GM18498 (cell line): ENCODE measurements around the gene SLC39A6.
"Not testable (repeated sequence)": the region's sequence is repeated elsewhere in the genome, so short reads cannot be mapped to it uniquely, and the experiment has no call there.

Experiments
- ATAC-seq: cut with Tn5 transposase; IDR thresholded peaks from one replicate; pipeline ENCODE4 v1.9.1; 2021; ENCODE audit warnings: mild to moderate bottlenecking, moderate library complexity; ENCODE audit not compliant: unreplicated experiment

SLC39A6 gene, protein sequence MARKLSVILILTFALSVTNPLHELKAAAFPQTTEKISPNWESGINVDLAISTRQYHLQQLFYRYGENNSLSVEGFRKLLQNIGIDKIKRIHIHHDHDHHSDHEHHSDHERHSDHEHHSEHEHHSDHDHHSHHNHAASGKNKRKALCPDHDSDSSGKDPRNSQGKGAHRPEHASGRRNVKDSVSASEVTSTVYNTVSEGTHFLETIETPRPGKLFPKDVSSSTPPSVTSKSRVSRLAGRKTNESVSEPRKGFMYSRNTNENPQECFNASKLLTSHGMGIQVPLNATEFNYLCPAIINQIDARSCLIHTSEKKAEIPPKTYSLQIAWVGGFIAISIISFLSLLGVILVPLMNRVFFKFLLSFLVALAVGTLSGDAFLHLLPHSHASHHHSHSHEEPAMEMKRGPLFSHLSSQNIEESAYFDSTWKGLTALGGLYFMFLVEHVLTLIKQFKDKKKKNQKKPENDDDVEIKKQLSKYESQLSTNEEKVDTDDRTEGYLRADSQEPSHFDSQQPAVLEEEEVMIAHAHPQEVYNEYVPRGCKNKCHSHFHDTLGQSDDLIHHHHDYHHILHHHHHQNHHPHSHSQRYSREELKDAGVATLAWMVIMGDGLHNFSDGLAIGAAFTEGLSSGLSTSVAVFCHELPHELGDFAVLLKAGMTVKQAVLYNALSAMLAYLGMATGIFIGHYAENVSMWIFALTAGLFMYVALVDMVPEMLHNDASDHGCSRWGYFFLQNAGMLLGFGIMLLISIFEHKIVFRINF

DNA sequence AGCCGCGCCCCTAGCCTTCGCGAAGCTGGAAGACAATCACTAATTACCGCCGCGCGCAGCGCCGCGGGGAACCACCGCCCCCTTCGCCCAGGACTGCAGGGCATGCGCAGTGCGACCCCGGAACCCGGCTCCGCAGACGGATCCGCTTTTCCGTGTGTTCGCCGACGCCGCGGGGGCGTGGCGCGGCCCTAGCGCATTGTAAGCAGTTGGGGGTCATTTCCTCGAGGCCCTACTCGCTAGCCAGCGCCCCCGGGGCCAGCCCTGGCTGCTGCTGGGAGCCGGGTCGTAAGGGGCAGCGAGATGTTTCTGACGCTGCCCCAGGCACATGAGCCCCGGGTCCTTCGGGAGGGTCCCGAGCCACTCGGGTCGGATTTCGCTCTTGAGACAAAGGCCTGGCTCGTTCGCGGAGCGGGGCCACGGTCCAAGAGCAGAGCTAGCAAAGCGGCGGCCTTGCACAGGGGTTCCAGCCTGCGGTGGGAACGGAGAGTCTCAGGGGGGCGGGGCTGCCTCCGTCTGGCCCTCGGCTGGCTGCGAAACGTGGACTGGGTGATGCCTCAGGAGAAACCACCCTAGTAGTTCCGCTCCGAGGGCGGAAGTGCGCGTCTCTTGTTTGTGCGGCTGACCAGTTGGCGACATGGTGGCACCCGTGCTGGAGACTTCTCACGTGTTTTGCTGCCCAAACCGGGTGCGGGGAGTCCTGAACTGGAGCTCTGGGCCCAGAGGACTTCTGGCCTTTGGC is at the start of gene SLC39A6, which contains the start of gene ELP2:
SLC39A6 (minus strand) TSS at position 41 of the 739 bp plus-strand sequence. CDS start 2,333 bp downstream, outside the sequence.
ELP2 (plus strand) TSS at position 600 of the 739 bp plus-strand sequence; CDS start at position 635, 35 bp downstream.
- peak; percentile 93 for ATAC-seq

DNA sequence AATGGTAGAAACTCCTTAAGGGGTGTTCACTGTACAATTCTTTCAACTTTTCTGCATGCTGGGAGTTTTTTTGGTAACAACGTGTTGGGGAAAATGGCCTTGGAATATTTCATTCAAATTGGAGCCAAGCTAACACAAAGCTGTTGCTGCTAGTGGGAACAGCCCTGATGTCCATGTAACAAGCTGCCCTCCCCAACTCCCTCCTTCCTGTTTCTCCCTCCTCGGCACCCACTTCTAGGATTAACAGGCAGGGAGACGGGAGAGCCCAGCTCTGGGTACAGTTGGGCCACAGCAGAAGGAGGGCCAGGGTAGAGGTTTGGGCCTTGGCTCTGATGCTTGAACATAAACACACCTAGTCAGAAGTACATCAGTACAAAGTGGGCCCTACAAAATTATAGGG is 48.8 kb upstream of the SLC39A6 start:
- ATAC-seq, result no peak

- no peak for ATAC-seq
Observed at GRCh38 chr18:36176711-36177110, 47.6 kb upstream of the SLC39A6 start.

DNA sequence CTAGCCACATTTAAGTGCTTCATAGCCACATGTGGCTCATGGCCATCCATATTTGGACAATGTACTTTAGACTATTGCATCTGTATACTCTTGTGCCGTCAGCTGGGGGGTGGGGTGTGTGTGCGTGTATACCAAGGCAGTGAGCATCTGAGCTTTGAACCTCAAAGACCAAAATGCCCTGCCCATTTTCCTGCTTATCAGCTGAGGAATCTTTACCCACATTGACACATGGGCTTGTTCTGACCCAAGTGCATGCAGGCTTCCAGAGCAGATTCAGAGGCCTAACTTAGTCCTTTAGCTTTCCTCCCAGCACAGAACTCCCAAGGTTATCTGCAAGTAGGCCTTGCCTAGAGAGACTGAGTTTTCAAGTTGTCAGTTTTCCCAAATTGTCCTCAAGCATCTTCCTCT is 47.0 kb upstream of the SLC39A6 start:
- ATAC-seq, result no peak

DNA sequence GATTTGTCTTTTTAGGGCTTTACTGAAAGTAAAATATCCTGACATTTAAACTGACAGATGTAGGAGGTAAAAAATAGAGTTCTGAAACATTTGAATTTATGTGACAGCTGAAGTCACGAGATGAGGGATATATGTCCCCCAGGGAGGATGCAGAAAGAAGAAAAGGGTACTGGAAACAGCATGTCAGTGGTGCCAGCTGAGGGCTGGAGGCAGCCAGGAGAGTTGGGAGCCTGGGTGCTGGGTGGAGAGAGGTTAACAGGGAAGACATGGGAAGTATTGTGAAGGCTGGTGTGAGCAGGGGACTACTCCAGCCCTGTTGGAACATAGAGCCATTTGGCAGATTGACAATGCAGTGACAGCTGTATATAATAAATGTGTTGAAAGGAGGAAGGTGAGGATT is 46.3 kb upstream of the SLC39A6 start:
- ATAC-seq, result no peak

- no peak for ATAC-seq
Observed at GRCh38 chr18:36169938-36170337, 40.8 kb upstream of the SLC39A6 start.

DNA sequence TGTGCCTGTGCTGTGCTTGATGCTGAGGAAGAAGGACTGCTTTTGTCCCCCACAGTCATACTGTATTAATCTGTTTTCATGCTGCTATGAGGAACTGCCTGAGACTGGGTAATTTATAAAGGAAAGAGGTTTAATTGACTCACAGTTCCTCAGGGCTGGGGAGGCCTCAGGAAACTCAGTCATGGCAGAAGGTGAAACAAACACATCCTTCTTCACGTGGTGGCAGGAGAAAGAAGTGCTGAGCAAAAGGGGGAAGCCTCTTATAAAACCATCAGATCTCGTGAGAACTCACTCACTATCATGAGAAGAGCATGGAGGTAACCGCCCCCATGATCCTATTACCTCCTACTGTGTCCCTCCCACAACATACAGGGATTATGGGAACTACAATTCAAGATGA is 39.2 kb upstream of the SLC39A6 start:
- not testable (repeated sequence) for ATAC-seq

DNA sequence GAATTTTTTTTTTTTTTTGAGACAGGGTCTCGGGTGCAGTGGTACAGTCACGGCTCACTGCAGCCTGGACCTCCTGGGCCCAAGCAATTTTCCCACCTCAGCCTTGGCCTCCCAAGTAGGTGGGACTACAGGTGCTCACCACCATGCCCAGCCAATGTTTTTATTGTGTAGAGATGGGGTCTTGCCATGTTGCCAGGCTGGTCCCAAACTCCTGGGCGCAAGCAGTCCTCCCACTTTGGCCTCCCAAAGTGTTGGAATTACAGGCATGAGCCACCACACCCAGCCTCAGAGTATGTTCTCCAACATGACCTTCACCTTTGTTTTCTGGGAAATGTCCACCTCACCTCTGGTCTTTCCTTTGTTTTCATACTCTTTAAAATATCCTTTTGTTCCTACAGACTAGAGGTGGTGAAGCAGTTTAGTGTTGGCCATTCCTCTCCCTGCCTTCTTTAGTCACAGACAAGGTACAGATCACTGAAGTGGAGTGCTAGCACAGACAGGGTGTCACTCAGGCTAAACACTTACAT is 38.6 kb upstream of the SLC39A6 start:
- no peak for ATAC-seq

- no peak for ATAC-seq
Observed at GRCh38 chr18:36162981-36163380, 33.8 kb upstream of the SLC39A6 start.

- ATAC-seq, result no peak
Observed at GRCh38 chr18:36160959-36161371, 31.8 kb upstream of the SLC39A6 start.

DNA sequence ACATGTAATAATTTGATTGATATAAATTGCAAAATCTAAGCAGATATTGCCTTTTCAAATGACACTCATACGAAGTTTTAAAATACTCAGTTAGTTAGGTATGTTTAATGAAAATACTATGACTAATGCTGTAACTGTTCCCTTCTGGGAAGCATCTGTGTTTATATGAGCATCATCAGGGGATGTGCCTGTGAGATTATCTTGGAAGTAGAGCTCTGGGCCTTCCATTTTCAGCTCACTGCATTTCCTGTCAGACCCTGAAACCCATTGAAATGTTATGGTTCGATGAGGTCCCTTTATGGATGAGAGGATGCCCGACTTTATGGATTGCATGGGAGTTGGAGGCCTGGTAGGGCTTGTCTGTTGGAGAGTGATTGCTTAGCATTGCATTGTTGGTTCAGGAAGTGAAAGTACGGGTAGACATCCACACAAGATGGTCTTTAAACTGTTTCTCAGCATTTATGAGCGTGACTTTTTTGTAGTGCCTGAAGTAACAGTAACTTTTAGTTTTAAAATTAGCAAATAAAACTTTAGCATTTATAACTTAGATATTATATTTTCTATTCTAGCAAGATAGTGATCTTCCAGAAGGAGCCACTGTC is 29.2 kb upstream of the SLC39A6 start:
- no peak for ATAC-seq

GRCh38 chr18:36157441-36157840 is 28.3 kb upstream of the SLC39A6 start:
- ATAC-seq, result no peak

- no peak for ATAC-seq
Observed at GRCh38 chr18:36155851-36156757, 27.0 kb upstream of the SLC39A6 start.

DNA sequence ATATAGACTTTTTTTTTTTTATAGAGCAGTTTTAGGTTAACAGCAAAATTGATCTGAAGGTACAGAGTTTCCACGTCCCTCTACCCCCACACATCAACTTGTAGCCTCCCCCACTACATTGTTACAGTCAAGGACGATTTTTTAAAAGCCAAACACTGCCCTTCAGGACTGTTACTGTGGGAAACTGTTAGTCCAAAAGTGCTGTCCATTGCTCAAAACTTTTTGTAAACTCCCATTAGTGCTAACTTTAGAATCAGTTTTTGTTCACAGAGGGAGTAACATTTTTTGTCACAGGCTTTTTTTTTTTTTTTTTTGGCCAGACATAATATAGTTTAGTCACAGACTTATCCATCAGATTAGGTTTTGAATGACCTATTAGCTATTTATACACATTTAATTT is 24.6 kb upstream of the SLC39A6 start:
- ATAC-seq, result no peak

GRCh38 chr18:36153203-36153602 is 24.1 kb upstream of the SLC39A6 start:
- no peak for ATAC-seq

DNA sequence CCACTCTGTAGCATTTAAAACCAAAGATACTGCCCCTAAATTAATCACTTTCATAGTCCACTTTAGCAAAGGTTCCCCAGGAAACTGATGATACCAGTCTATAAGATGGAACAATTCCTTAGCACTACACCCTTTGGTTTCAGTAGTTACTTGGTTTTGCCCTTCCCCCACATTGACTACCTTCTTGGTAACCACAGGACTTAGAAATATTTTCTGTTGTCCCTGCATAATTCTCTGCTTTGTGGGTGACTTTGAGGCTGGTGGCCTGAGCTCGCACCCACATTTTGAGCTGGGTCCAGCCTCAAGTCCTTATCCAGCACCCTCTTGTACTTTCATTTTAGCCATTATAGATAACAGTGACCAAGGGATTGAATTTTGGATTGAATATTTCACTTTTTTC is 23.6 kb upstream of the SLC39A6 start:
- ATAC-seq, result no peak

DNA sequence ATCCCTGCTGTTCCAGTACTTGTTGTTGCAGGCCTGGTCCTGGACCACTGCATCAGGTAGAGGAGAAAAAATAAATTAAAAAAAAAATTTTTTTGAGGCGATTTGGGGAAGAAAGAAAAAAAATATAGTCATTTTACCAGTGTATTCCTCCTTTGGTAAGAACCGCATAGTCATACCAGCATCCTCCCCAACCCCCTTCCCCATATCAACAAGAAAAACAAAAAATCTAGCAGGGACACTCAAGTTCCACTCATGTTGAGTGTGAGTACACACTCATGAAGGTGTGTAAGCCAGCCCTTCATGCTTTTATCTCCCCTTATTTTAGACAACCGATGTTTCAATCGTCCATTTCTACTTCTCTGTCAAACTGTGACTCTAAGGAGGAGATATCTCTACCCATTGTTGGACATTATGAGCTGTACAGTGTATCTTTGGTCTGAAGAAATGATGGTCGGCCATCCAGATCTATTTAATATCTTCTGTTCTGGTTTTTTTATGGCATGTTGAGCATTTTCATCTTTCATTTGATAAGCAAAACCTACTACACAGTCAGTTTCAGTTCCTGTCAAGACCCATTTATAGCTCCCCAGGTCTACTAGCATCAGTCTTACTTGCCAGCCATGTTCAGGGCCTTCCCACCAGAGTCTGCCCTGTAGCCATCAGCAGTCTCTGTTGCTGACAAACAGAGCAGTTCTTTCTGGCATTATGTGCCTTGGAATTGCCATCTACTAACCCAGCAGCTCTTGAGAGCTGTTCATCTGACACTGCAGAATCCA is 20.6 kb upstream of the SLC39A6 start:
- ATAC-seq, result peak; percentile 97

DNA sequence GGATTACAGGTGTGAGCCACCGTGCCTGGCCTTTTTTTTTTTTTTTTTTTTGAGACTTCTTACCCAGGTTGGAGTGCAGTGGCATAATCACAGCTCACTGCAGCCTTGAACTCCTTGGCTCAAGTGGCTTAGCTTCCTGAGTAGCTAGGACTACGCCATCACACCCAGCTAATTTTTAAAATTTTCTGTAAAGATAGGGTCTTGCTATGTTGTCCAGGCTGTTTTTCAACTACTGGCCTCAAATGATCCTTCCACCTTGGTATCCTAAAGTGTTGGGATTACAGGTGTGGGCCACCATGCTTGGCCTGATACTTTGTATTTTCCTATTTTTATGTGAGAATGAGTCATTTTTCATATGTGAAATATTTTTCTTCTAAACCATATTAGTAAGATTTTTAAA is 14.3 kb upstream of the SLC39A6 start:
- no peak for ATAC-seq

DNA sequence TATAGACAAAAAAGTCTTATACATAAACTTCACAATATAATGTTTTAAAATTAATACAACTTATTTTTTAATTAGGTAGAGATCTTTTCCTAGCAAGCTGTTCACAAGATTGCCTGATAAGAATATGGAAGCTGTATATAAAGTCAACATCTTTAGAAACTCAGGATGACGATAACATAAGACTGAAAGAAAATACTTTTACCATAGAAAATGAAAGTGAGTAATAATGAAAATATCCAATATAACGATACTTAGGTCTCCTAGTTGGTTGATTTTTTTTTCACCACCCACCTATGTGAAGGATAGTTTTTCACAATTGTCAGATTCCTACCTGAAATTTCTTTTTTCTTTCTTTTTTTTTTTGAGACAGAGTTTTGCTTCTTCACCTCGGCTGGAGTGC is 13.6 kb upstream of the SLC39A6 start:
- ATAC-seq, result no peak
